A673 (cell line): ENCODE measurements around the gene CPPED1.

Experiments
- CTCF ChIP-seq: fragments of 300-800, 200-600 bp; sonication (generic); conservative IDR thresholded peaks from 2 replicates; pipeline ENCODE4 v1.5.1; 2017; ENCODE audit warnings: low read depth, mild to moderate bottlenecking, antibody characterized with exemption, low read length, moderate library complexity, mixed read lengths
- EZH2 ChIP-seq: fragments of 200-600 bp; sonication (generic); IDR thresholded peaks from 2 replicates; pipeline ENCODE4 v1.6.1; 2017; ENCODE audit warnings: borderline replicate concordance, low read depth, mild to moderate bottlenecking, mixed read lengths, antibody characterized with exemption, low read length; ENCODE audit not compliant: poor library complexity, severe bottlenecking

- TF ChIP-seq CTCF, result no peak
- TF ChIP-seq EZH2, result no peak
Measured at GRCh38 chr16:12667909-12668308, 135.8 kb downstream of the CPPED1 start.
